Fibroblast of peridontal ligament (primary cell): ENCODE data around the gene RGS9.

Experiments
- DNase-seq: peaks from one replicate; pipeline ENCODE4 v3.0.0-alpha.2; 2010; ENCODE audit errors: extremely low read depth

RGS9 gene

DNA sequence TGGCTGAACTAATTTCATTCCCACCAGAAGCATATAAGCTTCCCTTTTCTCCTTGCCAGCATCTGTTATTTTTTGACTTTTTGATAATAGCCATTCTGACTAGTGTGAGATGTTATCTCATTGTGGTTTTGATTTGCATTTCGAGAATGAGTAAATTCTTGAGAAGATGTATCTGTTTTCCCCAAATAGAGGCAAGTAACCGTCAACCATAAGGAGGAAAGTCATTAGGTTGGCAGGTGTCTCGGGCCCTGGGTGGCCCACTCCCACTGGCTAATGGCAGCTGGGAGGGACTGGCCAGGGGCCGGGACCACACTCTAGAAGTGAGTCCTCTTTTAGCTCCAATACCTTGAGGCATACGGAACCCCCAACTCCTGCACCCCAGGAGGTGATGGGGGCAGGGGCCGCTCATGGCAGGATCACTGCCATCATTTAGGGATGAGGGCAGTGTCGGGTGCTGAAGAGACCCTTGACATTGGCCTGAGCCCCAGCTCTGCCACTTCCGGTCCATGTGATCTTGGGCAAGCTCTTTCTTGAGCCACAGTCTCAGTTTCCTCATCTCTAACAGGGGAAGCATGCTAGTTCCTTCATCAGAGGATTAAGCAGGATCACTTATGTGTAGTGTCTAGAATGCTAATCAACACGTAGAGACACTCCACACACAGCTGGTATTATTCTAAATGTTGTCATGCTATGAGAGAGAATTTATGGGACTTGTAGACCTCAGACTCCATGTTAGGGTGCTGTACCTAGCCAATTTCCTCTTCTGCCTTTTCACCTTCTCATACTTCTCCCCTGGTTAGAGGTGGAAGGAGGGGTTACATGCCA, 44.3 kb downstream of the RGS9 start:
- no peak for DNase-seq

DNA sequence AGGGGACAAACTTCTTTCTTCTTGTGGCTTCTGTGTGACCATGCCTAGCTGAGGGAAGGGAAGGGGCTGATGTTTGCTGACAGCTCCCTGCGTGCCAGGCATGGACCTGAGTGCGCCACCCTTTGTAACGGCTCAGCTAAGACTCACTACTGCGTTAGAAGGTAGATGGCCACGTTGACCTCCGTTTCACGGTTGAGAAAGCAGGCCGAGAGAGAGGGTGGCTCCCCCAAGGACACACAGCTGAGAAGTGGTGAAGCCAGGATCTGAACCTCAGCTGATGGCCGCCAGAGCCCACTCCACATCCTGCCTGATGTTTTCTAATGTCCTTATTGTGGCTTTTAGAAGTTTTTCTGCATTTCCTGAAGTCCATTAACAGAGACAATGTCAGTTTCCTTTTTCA, 45.1 kb downstream of the RGS9 start:
- no peak for DNase-seq

DNA sequence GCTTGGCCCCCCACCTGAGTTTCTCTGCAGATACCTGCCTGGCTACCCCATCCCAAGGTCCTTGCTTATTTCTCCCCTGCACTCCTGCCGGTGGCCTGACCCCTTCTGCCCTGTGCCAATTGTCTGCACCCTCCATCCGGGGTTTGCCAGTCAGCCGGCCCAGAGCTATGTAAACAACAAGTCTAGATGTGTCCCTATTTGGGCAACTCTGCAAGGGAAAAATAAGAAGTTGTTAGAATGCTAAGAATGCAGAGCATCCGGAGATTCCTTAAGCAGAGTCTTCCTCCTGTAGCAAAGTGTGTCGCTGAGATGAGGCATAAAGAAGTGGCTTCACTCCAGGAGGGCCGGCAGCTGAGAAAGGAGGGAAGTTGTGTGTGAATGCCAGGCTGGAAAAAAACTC, 46.6 kb downstream of the RGS9 start:
- peak; percentile 24 for DNase-seq

DNA sequence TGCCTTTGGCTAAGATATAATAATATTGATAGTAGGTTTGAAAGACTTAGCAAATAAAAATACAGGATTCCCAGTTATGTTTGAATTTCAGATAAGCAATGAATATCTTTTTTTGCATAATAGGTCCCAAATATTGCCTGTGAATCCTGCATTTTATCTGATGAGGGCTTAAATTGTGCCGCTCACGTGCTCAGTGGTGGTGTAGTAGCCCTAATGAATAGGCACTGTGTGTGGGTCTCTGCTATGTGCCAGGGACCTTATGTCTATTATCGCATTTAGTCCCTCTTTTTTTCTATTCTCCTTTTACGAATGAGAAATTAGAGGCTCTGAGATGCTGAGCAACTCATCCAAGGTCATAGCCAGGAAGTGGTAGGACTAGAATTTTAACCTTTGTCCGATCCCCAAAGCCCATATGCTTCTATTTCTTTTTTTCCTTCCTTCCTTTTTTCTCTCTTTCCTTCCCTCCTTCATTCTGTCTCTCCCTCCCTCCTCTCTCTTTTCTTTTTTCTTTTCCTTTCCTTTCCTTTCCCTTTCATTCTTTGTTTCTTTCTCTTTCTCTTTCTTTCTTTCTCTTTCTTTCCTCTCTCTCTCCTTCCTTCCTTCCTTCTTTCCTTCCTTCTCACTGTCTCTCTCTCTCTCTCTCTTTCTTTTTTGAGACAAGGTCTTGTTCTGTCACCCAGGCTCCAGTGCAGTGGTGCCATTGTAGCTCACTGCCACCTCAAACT, 47.2 kb downstream of the RGS9 start:
- DNase-seq = no peak

DNA sequence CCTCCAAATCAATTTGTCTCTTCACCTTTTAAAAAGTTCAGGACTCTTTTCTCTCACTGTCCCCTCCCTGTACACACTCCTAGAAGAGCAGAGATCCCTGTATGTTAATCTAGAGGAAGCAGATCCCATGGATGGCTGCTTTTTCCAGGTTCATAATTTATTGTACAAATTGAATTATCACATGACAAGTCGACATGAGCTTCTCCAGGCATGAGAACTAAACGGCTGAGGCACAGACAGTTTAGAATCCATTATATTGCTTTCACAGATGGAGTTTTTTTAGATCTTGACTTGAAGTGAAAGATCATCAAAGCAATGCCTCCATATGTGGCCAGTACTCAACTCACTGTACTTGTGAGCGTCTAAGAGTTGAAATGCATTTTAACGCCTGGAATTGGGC, 47.9 kb downstream of the RGS9 start:
- no peak for DNase-seq

DNA sequence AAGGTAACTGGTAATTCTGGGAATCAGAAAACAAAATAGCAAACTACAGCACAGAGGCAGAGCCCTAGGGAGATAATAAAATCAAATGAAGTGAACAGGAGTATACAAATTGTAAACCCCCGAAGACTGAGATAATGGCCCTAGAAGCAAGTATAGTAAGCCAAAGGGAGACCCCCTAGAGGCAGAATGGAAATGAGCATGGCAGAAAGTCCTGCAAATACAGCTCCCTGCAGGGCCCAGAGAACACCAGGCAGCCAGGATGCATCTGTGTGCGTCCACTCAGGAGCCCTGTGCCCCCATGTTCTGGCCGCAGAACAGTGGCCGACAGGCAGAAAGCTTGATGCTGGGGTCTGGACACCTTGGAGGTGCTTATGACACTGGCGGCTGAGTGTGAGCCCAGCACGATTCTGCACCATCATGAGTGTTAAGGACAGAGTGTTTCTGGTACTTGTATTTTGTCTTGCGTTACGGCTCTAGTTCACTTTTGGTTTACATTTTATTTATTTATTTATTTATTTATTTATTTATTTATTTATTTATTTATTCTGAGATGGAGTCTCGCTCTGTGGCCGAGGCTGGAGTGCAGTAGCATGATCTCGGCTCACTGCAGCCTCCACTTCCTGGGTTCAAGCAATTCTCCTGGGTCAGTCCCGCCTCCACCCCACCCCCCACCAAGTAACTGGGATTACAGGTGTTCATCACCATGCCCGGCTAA, 48.7 kb downstream of the RGS9 start:
- DNase-seq = no peak

DNA sequence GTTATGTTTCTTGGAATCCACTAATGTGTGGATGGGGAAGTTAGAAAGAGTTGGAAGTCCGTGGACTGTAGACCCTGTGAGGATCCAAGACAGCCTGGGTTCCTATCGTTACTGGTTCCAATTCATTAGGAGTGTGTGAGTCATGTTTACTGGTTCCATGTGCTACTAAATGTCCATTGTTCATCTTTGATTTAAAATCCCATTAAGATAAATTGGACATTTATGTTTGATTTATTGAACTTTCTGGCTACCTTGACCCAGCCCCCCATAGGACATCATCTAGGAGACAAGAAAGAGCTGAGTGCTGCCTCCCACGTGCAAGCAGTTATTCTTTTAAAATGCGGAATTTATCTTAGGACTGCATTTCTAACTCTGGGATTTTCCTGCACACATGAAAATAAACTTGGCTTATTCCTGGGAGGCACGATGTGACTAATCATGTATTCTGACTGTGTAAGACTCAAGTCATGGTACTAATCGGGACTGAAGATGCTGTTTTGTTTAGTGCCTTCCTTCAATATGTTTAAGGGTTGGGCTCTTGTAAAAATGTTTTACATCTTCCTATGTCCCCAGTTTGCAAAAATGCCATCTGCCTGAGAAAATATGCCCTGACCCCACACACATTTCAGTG, 53.4 kb downstream of the RGS9 start:
- peak; percentile 44 for DNase-seq

DNA sequence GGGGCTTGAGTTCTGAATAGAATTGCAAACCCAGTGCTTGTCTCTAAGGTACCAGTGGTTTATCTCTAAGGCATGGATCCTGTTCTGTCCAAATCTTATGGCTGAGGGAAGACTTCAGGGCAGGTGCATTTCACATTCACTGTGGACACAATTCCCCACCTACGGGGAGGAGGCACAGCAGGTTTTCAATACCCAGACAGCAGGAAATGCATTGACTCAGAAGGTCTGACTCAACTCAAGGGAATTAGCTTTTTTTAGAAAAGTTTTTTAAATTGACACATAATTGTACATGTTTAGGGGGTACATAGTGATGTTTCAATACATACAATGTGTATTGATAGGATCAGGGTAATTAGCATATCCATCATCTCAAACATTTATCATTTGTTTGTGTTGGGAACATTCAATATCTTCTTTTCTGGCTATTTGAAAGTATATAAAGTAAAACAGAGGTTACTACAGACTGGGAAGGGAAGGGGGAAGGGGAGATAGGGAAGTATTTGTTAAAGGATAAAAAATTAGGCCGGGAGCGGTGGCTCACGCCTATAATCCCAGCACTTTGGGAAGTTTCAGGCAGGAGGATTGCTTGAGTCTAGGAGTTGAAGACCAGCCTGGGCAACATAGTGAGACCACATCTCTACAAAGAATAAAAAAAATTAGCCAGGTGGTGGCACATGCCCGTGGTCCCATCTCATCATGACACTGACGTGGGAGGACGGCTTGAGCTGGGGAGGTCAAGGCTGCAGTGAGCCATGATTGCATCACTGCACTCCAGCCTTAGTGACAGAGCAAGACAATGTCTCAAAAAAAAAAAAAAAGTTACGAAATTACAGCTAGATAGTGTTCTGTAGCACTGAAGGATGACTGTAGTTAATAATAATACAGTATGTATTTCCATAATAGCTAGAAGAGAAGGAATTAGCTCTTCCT, 54.9 kb downstream of the RGS9 start:
- no peak for DNase-seq

DNA sequence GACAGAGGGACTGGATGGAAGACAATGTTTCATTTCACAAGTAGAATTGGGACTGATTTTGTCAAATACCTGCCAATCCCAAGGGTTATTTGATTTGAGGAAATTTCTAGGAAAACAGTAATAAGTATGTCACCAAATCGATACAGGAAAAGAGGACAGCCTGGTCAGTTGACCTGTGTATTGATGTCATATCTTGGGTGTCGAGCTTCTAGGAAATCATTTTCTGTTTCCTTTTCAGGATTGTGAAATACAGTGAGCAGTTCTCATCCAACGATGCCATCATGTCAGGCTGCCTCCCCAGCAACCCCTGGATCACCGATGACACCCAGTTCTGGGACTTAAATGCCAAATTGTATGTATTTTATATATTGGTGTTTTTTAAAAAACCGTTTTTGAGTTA, 56.1 kb downstream of the RGS9 start:
- DNase-seq = no peak

DNA sequence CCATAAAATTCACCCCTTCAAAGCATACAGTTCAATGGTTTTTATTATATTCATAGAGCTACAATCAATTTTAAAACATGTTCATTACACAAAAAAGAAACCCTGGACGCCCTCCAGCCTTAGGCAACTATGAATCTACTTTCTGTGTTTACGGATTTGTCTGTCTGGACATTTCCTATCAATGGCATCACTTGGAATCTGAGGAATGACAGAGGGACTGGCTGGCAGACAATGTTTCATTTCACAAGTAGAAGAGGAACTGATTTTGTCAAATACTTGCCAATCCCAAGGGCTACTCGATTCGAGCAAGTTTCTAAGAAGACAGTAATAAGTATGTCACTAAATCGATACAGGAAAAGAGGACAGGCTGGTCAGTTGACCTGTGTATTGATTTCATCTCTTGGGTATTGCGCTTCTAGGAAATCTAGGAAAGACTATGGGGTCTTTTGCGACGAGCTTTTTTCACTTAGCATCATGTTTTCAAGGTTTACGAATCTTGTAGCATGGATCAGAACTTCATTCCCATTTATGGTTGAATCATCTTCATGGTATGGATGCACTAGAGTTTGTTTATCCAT, 56.6 kb downstream of the RGS9 start:
- DNase-seq = no peak

DNA sequence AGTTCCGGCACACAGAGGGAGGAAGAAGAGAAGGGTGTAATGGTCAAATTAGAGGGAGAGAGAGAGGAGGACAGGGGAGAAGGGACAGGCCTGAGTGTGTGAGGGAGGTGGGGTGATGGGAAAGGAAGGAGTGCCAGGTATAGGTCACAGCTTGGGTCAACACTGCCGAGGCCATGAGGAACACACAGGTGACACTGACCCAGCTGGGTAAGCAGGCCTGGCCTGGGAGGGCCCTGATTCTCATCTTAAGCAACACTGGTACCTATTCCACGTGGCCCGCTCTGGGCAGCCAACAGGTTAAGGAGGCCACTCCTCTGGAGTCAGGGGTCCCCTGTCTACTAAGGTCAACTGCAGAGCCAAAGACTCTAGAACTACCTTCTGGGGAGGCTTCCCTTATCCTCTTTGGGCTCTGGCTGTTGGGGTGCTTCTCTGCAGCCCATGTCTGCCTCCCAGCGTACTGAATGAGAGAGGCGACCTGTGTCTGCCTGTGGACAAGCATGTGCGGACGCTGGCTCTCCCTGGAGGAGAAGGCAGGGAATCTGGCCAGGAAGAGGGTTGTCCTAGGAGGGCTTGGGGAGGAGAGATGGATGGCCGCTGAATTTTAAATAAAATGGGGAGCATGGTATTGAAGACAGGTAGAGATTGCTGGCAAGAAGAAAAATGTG, 57.6 kb downstream of the RGS9 start:
- no peak for DNase-seq

DNA sequence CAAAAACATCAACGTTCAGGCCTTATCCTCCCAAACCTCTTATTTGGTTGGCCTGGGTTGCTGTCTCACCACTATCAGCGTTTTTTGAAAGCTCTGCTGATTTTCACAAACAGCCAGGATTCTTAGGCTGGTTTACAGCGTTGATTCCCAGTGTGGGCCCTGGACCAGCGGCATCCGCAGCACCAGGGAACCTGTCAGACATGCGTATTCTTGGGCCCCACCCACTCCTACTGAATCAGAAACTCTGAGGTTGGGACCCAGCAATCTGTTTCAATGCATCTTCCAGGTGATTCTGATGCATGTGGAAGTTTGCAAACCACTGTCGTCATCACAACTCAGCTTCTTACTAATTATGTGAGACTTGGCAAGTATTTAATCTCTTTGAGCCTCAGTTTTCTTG, 58.5 kb downstream of the RGS9 start:
- DNase-seq = no peak

DNA sequence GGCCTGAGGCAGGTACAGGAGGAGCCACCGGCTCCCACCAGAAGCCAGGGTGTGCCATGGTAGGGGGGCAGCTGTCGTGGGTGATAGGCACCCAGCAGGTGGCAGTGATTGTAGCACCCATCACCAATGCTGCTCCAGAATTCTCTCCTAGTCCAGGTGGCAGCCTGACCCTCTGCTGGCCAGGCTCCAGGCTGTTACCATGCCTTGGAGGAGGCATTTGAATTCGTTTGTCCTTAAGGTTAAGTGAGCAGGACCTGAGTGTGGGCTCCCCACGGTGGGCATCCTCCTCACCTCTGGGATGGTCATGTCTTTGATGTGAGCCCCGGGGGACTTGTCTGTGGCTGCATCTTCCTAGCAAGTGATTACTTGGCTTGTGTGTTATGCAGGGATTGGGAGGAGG, 59.4 kb downstream of the RGS9 start:
- no peak for DNase-seq

DNA sequence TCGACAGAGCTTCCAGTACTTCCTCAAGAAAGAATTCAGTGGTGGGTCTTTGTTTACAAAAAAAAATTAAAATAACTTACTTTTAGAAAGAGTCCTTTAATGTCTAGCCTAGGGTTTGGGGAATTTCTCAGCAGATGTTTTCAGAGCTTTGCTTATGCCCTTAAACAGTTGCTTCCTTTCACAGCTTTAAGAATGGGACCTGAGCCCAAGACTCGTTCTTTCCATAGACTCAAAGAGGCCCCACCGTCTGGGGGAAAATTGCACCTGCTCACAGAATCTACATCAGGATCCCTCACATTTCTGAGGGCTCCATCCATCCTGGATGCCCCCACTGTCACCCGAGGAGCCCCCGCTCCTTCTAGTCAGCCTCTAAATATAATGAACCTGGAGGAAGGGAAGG, 60.0 kb downstream of the RGS9 start:
- no peak for DNase-seq

DNA sequence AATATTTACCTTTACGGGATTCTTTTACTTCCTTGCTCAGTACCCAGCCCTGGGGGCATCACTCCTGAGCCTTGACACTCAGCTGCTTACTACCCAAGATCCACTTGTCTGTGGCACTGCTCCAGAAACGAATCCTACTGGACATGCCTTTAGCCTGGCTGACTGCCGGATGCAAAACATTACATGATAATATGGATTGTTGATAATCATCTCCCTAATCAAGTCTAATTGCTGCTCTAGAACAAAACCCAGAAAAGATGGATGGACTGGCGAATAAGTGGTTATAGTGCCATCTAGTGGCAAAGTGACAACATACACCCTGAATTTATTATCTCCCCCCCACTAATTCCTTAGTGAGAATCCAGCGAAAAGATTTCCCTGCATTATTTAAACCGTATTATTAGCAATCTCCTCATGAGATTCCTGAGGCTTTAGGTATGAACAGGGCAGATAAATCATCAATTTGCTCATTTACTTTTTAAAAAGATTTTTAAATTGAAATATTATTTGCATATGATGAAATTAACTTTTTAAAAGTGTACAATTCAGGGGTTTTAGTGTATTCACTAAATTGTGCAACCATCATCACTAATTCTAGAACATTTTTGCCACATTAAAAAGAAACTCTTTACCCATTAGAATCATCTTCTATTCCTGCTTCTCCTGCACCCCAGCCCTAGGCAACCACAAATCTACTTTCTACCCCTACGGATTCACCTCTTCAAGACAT, 61.6 kb downstream of the RGS9 start:
- peak; percentile 78 for DNase-seq

DNA sequence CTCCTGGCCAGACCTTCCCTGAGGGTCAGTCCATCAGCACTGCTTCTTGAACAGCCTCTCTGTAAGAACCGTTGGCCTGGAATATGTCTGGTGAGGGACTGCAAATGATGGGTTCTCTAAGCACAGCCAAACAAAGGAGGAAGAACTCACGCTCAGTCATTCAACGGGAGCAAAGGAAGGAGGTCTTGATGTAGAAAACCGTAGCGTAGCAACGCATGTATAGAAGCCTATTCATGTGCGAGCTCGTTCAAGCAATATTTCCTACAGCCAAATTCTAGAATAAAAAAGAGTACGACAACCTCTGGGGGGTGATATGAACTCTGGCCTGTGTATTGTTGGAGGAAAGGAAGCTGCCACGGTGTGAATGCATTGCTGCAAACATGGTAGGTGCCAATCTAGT, 64.2 kb downstream of the RGS9 start:
- no peak for DNase-seq

DNA sequence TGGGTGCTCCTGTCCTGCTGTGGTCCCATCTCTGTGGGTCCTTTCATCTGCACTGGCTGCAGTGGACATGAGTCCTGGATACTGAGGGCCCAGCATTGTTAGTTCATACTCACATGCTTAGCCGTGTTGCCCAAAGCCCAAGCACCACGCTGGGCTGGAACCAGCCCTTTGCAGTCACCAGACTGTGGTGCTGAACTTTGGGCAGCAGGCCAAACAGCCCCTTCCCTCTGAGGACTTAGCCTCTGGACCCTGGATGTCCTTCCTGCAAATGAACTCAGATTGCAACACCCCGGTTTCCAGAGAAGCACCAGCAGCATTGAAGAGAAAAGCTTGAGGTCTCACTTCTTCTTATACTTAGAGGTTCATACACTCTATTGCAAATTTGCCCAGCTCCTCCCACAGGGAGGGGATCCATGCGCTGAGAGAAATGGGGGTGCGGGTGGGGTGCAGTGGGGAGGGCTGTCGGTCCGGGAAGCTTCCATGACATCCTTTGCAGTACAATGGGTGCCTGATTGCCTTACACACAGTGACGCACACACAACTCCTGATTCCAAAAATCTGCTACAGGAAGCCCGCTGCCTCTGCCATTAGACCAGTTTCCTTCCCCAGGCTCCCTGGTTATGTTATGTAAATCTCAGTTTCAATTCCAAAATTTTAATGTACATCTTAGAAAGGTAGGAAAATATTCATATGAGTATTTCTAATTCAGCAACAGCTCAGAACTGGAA, 65.8 kb downstream of the RGS9 start:
- no peak for DNase-seq

DNA sequence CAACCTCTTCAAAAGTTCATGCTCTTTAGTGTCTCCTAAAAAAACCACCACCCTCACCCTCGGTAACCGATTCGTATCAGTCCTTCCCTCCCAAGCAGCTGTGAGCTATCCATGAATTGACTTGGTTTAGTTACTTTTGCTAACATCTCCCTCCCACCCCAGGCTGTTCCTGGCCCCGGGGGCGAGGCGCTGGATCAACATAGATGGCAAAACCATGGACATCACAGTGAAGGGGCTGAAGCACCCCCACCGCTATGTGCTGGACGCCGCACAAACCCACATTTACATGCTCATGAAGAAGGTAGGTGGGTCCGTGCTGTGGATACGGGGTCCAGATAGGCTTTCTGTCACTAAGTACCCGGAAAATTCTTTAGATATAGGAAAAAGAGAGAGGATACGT, 66.8 kb downstream of the RGS9 start:
- DNase-seq = no peak

DNA sequence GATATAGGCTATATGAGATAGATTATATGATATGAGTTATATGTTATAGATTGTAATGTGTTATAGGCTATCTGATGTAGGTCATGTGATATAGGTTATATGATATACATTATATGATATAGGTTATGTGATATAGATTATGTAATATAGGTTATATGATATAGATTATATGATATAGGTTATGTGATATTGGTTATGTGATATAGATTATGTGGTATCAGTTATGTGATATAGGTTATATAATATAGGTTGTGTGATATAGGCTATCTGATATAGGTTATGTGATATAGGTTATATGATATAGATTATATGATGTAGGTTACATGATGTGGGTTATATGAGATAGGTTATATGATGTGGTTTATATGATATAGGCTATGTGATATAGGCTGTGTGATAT, 68.5 kb downstream of the RGS9 start:
- DNase-seq = no peak
